ENCODE measurements around the gene CRADD.
A peak's percentile ranks its signal among the peaks of the same experiment; 100 is the strongest.

The CRADD gene

GRCh38 chr12:93670104-93670503, 7.1 kb upstream of the CRADD start:
- DNase-seq (ENCODE audit: low spot score), result no peak

GRCh38 chr12:93671044-93671443, 6.1 kb upstream of the CRADD start:
- no peak for DNase-seq (ENCODE audit: low spot score)

- DNase-seq (ENCODE audit: low spot score), result no peak
Observed at GRCh38 chr12:93673084-93673483, 4.1 kb upstream of the CRADD start.

- DNase-seq (ENCODE audit: low spot score), result no peak
Observed at GRCh38 chr12:93674386-93674785, 2.8 kb upstream of the CRADD start.

GRCh38 chr12:93676408-93677194, 574 bp upstream of the CRADD start:
- peak; percentile 43 for DNase-seq (ENCODE audit: low spot score)

GRCh38 chr12:93678779-93679178, 1.6 kb downstream of the CRADD start:
- DNase-seq (ENCODE audit: low spot score), result no peak

GRCh38 chr12:93679308-93679925, 2.2 kb downstream of the CRADD start:
- no peak for DNase-seq (ENCODE audit: low spot score)

- DNase-seq (ENCODE audit: low spot score), result no peak
Observed at GRCh38 chr12:93680006-93680405, 2.8 kb downstream of the CRADD start.

GRCh38 chr12:93682846-93683261, 5.7 kb downstream of the CRADD start:
- DNase-seq (ENCODE audit: low spot score), result peak; percentile 81

- DNase-seq (ENCODE audit: low spot score), result no peak
Observed at GRCh38 chr12:93683410-93683809, 6.2 kb downstream of the CRADD start.

- DNase-seq (ENCODE audit: low spot score), result no peak
Observed at GRCh38 chr12:93684716-93685115, 7.5 kb downstream of the CRADD start.

GRCh38 chr12:93686572-93687356, 9.6 kb downstream of the CRADD start:
- DNase-seq (ENCODE audit: low spot score), result no peak

- DNase-seq (ENCODE audit: low spot score), result no peak
Observed at GRCh38 chr12:93689076-93689834, 12.1 kb downstream of the CRADD start.

GRCh38 chr12:93696462-93696861, 19.3 kb downstream of the CRADD start:
- no peak for DNase-seq (ENCODE audit: low spot score)

- DNase-seq (ENCODE audit: low spot score), result no peak
Observed at GRCh38 chr12:93698307-93699092, 21.3 kb downstream of the CRADD start.

GRCh38 chr12:93699271-93700145, 22.3 kb downstream of the CRADD start:
- DNase-seq (ENCODE audit: low spot score), result no peak

GRCh38 chr12:93702707-93703315, 25.6 kb downstream of the CRADD start:
- DNase-seq (ENCODE audit: low spot score), result no peak

GRCh38 chr12:93704122-93704521, 26.9 kb downstream of the CRADD start:
- DNase-seq (ENCODE audit: low spot score), result no peak

GRCh38 chr12:93704625-93705024, 27.4 kb downstream of the CRADD start:
- DNase-seq (ENCODE audit: low spot score), result peak; percentile 54
